Glutamatergic neuron (in vitro differentiated cells): ENCODE data around the gene CDK15. TPM values are rescaled to one million over a fixed set of nuclear protein-coding genes. Genes with fewer than 3 reads are reported as not detected.
A peak's percentile ranks its signal among the peaks of the same experiment; 100 is the strongest.

Source experiments
- DNase-seq: peaks from one replicate; pipeline ENCODE4 v3.0.0; 2022
- H3K27ac Mint-ChIP-seq: one replicate; pipeline ENCODE4 v1.8.0; 2020; ENCODE audit warnings: mild to moderate bottlenecking, mixed read lengths, inconsistent platforms; ENCODE audit not compliant: unreplicated experiment
- H3K27me3 Mint-ChIP-seq: one replicate; pipeline ENCODE4 v1.8.0; 2020; ENCODE audit warnings: mild to moderate bottlenecking, moderate library complexity, mixed read lengths, inconsistent platforms; ENCODE audit not compliant: unreplicated experiment
- H3K36me3 Mint-ChIP-seq: one replicate; pipeline ENCODE4 v1.8.0; 2020; ENCODE audit warnings: mild to moderate bottlenecking, mixed read lengths, inconsistent platforms; ENCODE audit not compliant: unreplicated experiment
- H3K4me1 Mint-ChIP-seq: one replicate; pipeline ENCODE4 v1.8.0; 2020; ENCODE audit warnings: mild to moderate bottlenecking, low read depth, mixed read lengths, inconsistent platforms; ENCODE audit not compliant: unreplicated experiment
- H3K4me3 Mint-ChIP-seq: one replicate; pipeline ENCODE4 v1.8.0; 2020; ENCODE audit warnings: mild to moderate bottlenecking, mixed read lengths, inconsistent platforms; ENCODE audit not compliant: unreplicated experiment
- H3K9me3 Mint-ChIP-seq: one replicate; pipeline ENCODE4 v1.8.0; 2020; ENCODE audit warnings: mild to moderate bottlenecking, moderate library complexity, mixed read lengths, inconsistent platforms; ENCODE audit not compliant: unreplicated experiment
- total RNA-seq: library from RNA; stranded (reverse); fragmentation: NEBNext Ultra II Directional; extraction: Animal tissue kit (Norgen Biotek cat#: 25700); gene quantifications from one replicate; pipeline ENCODE4 v1.2.1, GENCODE V29; 2021; ENCODE audit not compliant: unreplicated experiment
- TF ChIP-seq, protein P1 (sequence below): fragments of 200-600 bp; sonication (generic); IDR thresholded peaks from one replicate; pipeline ENCODE4 v1.5.0; 2021; ENCODE audit not compliant: partially characterized antibody, unreplicated experiment

The CDK15 gene
- total RNA-seq, 1 donor from 2014 or later = 0.61 TPM

DNA sequence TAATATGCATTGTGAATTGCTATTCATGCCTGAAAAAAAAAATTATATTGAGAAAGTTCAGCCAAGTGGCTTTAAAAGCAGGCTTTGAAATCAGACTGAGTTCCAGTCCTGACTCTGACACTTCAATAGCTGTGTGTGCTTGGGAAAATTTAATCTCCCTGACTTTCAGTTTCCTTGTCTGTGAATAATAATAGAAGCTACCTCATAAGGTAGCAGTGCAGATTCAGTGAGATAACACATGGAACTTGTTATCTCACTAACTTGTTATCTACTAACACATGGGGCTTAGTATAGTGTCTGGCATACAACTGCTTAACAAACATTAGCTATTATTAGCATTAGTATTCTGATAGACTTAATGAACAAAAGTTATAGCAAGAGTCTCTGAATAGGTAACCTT lies 40.5 kb upstream of the CDK15 start:
- Mint-ChIP-seq H3K4me3 (no peak overlapping the region), H3K4me1 (peaks cover 16% of the 10 kb centered on the region), H3K36me3 (no peaks in the 10 kb centered on the region), H3K9me3 (no peaks in the 10 kb centered on the region), H3K27me3 (no peaks in the 10 kb centered on the region), H3K27ac (no peak overlapping the region)
- TF ChIP-seq, protein P1, sequence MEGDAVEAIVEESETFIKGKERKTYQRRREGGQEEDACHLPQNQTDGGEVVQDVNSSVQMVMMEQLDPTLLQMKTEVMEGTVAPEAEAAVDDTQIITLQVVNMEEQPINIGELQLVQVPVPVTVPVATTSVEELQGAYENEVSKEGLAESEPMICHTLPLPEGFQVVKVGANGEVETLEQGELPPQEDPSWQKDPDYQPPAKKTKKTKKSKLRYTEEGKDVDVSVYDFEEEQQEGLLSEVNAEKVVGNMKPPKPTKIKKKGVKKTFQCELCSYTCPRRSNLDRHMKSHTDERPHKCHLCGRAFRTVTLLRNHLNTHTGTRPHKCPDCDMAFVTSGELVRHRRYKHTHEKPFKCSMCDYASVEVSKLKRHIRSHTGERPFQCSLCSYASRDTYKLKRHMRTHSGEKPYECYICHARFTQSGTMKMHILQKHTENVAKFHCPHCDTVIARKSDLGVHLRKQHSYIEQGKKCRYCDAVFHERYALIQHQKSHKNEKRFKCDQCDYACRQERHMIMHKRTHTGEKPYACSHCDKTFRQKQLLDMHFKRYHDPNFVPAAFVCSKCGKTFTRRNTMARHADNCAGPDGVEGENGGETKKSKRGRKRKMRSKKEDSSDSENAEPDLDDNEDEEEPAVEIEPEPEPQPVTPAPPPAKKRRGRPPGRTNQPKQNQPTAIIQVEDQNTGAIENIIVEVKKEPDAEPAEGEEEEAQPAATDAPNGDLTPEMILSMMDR = no peak
- no peak for DNase-seq

DNA sequence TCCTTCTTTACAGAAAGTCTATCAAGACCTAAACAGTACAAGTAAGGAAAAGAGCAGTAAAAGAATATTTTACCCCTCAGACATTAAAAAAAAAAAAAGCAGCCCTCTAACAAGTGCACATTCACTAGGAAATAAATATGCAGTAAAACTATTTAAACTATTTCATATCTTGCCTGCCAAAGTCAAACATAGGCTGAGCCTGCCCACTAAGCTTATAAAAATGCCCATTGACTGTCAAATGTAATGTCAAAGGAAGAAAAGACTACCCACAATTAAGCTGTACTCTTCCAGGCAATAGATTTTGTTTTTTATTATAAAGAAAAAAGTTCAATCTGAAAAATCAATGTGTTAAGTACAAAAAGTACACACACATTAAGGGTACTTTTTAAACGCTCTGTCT lies 37.4 kb upstream of the CDK15 start:
- DNase-seq = no peak
- Mint-ChIP-seq H3K27ac (peak overlapping the region; percentile 28), H3K4me1 (peaks cover 26% of the 10 kb centered on the region), H3K9me3 (no peaks in the 10 kb centered on the region), H3K36me3 (no peaks in the 10 kb centered on the region), H3K4me3 (no peak overlapping the region), H3K27me3 (no peaks in the 10 kb centered on the region)
- TF ChIP-seq, protein P1 = no peak

DNA sequence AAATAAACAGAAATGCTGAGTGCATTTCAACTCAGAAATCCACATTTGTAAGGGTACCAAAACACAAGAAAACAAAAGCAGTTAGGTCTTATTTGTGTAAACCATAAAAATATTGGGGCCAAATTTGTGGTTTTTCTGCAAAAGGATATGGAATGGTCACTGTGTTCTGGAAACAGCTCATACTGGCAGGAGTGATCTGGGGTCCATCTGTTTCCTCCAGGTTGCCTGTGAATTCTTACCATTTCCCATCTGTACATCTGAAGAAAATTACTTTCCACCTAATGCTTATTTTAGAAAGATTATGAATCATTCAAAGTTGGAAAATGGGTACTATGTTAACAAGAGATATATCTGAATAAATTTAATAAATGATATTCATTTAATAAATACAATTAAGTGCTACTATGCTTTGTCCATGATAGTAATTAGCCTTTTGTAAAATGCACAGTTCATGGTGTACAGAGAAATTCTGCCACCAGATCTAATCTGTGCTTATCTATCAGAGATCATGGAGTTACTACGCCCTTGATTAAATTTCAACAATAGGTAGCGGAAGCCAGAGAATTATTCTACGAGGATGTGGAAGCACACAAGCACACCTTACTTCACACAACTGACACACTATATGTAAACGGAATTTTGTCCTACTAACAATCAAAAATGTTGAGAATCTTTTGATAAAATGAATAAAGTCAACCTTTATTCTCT lies 36.5 kb upstream of the CDK15 start:
- H3K9me3 Mint-ChIP-seq = no peaks in the 10 kb centered on the region
- peak overlapping the region; percentile 84 for H3K27ac Mint-ChIP-seq
- peak overlapping the region; percentile 52 for H3K4me3 Mint-ChIP-seq
- H3K4me1 Mint-ChIP-seq = peaks cover 26% of the 10 kb centered on the region
- H3K36me3 Mint-ChIP-seq = no peaks in the 10 kb centered on the region
- TF ChIP-seq, protein P1 = no peak
- no peak for DNase-seq
- H3K27me3 Mint-ChIP-seq = no peaks in the 10 kb centered on the region

DNA sequence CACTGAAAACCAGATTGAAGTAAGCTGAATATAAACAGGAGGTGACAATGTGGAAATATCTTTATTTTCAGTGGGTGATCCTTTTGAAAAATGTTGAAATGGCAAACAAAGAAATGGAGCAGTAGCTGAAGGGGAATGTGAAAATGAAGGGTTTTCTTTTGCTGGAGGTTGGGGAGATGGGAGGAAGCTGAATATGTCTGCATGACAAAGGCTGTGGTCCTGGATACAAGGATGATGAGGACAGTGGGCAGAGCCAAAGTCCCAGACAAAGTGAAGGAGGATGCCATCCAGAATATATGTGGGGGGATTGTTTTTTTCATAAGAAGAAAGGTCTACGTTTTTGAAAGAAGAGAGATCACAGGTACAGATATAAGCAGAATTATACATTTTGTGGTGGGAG lies 32.3 kb upstream of the CDK15 start:
- Mint-ChIP-seq H3K4me3 (no peak overlapping the region), H3K4me1 (peaks cover 28% of the 10 kb centered on the region), H3K9me3 (no peaks in the 10 kb centered on the region), H3K27ac (no peak overlapping the region), H3K27me3 (no peaks in the 10 kb centered on the region), H3K36me3 (no peaks in the 10 kb centered on the region)
- TF ChIP-seq, protein P1 = no peak
- no peak for DNase-seq

DNA sequence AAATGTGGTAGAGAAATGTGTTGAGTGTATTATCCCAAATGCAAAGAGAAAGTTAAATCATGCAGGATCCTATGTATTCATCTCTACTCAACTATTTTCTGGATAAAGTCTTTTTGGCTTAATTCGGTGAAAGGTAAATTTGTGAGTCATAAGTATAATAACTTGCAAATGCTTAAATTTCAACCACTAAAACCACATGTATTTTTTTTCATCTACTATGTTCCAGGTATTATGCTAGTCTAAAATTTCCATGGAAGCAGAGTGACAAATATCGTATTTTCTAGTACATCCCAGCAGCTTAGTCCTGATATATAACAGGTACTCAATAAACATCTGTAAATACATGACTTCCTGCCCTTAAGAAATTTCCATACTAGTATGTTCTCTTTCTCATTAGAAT lies 31.8 kb upstream of the CDK15 start:
- peaks cover 26% of the 10 kb centered on the region for H3K4me1 Mint-ChIP-seq
- no peak for DNase-seq
- H3K9me3 Mint-ChIP-seq = no peaks in the 10 kb centered on the region
- no peaks in the 10 kb centered on the region for H3K27me3 Mint-ChIP-seq
- TF ChIP-seq, protein P1 = no peak
- no peak overlapping the region for H3K4me3 Mint-ChIP-seq
- H3K27ac Mint-ChIP-seq = no peak overlapping the region
- H3K36me3 Mint-ChIP-seq = no peaks in the 10 kb centered on the region
